Keratinocyte (primary cell): Measurements from ENCODE around the gene RBP2. TPM values are rescaled to one million over a fixed set of nuclear protein-coding genes. Genes with fewer than 3 reads are reported as not detected.

Experiments used
- DNase-seq: peaks from one replicate; pipeline ENCODE4 v3.0.0-alpha.2; 2011; ENCODE audit warnings: low read depth, missing footprints, low spot score
- FAIRE-seq: peaks from 2 replicates; lab custom pipeline; 2011; peaks lifted over from hg19 to GRCh38; lab: Jason Lieb, UNC
- H2AFZ ChIP-seq: 2 replicates; pipeline ENCODE4 v1.6.0; 2012; ENCODE audit warnings: low read length, control low read depth, inconsistent platforms; ENCODE audit not compliant: control insufficient read depth
- H3K27ac ChIP-seq: 2 replicates; pipeline ENCODE4 v1.5.1; 2011; ENCODE audit warnings: low read length; ENCODE audit not compliant: control insufficient read depth, insufficient read depth
- H3K27me3 ChIP-seq: 3 replicates; pipeline ENCODE4 v1.6.0; 2011; ENCODE audit warnings: low read length; ENCODE audit not compliant: control insufficient read depth, insufficient read depth; ENCODE audit errors: extremely low read depth
- H3K36me3 ChIP-seq, 2 experiments: 2 replicates in 1 of 2; 3 replicates in 1 of 2; pipeline ENCODE4 v1.5.1; 2011; ENCODE audit warnings: low read length in 2 of 2, mild to moderate bottlenecking in 1 of 2; ENCODE audit not compliant: control insufficient read depth in 2 of 2, insufficient read depth in 2 of 2; ENCODE audit errors: extremely low read depth in 1 of 2
- H3K4me1 ChIP-seq: 3 replicates; pipeline ENCODE4 v1.5.1; 2011; ENCODE audit warnings: low read length; ENCODE audit not compliant: control insufficient read depth, insufficient read depth; ENCODE audit errors: extremely low read depth
- H3K4me2 ChIP-seq: 3 replicates; pipeline ENCODE4 v1.6.0; 2011; ENCODE audit warnings: low read depth, low read length; ENCODE audit not compliant: control insufficient read depth, insufficient read depth; ENCODE audit errors: extremely low read depth
- H3K4me3 ChIP-seq, 3 experiments: fragments of 200-600 bp in 1 of 3; sonication (generic) in 1 of 3; 2 replicates in 2 of 3; 3 replicates in 1 of 3; pipeline ENCODE4 v1.5.1; 2011 to 2016; ENCODE audit warnings: low read length in 3 of 3, mild to moderate bottlenecking in 3 of 3, control low read depth in 2 of 3, inconsistent platforms in 1 of 3, low read depth in 1 of 3, mixed read lengths in 1 of 3, mixed run types in 1 of 3, moderate library complexity in 1 of 3; ENCODE audit not compliant: control insufficient read depth in 2 of 3, insufficient read depth in 2 of 3; ENCODE audit errors: extremely low read depth in 1 of 3
- H3K79me2 ChIP-seq: 2 replicates; pipeline ENCODE4 v1.6.0; 2012; ENCODE audit warnings: low read length; ENCODE audit not compliant: control insufficient read depth, insufficient read depth
- H3K9ac ChIP-seq: 3 replicates; pipeline ENCODE4 v1.6.0; 2011; ENCODE audit warnings: low read length; ENCODE audit not compliant: control insufficient read depth, insufficient read depth; ENCODE audit errors: extremely low read depth
- H3K9me1 ChIP-seq: 3 replicates; pipeline ENCODE4 v1.6.0; 2011; ENCODE audit warnings: low read length; ENCODE audit not compliant: control insufficient read depth, insufficient read depth; ENCODE audit errors: extremely low read depth
- H3K9me3 ChIP-seq: 2 replicates; pipeline ENCODE4 v1.5.1; 2012; ENCODE audit warnings: low read depth, low read length; ENCODE audit not compliant: control insufficient read depth
- H4K20me1 ChIP-seq: 3 replicates; pipeline ENCODE4 v1.6.0; 2011; ENCODE audit warnings: low read length; ENCODE audit not compliant: control insufficient read depth, insufficient read depth; ENCODE audit errors: extremely low read depth
- CTCF ChIP-seq, 3 experiments: IDR thresholded peaks in 1 of 3; conservative IDR thresholded peaks in 1 of 3; optimal IDR thresholded peaks in 1 of 3; 2 replicates in 2 of 3; 3 replicates in 1 of 3; pipeline versions ENCODE3 to v1.5.1; 2011; ENCODE audit warnings: low read length in 3 of 3, mild to moderate bottlenecking in 3 of 3, moderate library complexity in 2 of 3, control low read depth in 1 of 3, inconsistent platforms in 1 of 3; ENCODE audit not compliant: insufficient read depth in 2 of 3; ENCODE audit errors: extremely low read depth in 1 of 3
- EZH2 ChIP-seq: IDR thresholded peaks from one replicate; pipeline ENCODE4 v1.6.1; 2012; ENCODE audit warnings: inconsistent platforms, mild to moderate bottlenecking, low read length, moderate library complexity
- dilution Hi-C: fragments of 300-500 bp; cut with MboI; formaldehyde crosslinking; loops from one replicate; pipeline ENCODE4 v1.7.0; 2020; ENCODE audit warnings: low sequenced_read_pairs; ENCODE audit not compliant: extremely low pct_ligation_motif_present
- polyA plus RNA-seq, 5 experiments: library from polyadenylated mRNA; depleted of rRNA in 3 of 5; stranded (reverse) in 3 of 5; stranded (forward) in 1 of 5; unstranded in 1 of 5; fragments of >200 nt; gene quantifications; 1 replicate in 1 of 5; 2 replicates in 3 of 5; 3 replicates in 1 of 5; pipeline versions ENCODE4 v1.2.1 to v1.2.3, GENCODE V29; 2011 to 2012; ENCODE audit warnings: missing spikeins in 2 of 5, low read depth in 1 of 5, low replicate concordance in 1 of 5

RBP2 gene
- polyA plus RNA-seq, 1 donor (not counting 4 experiments of a cell fraction or from before 2014, with no cell fraction given): not detected

GRCh38 chr3:139455206-139455605, 21.1 kb downstream of the RBP2 start:
- peaks cover 26% of the 10 kb centered on the region for H3K4me1 ChIP-seq
- H3K27ac ChIP-seq: no peak overlapping the region
- H3K27me3 ChIP-seq: no peaks in the 10 kb centered on the region
- no peak for FAIRE-seq
- TF ChIP-seq CTCF (optimal IDR thresholded peaks at IDR 0.05 in 1 of 3, IDR thresholded peaks at IDR 0.05 in 1 of 3, conservative IDR thresholded peaks at IDR 0.05 in 1 of 3; ENCODE audit: extremely low read depth in 1 of 3, insufficient read depth in 2 of 3, low read length in 3 of 3) (no peak), EZH2 (no peak)
- H3K9me1 ChIP-seq: no peaks in the 10 kb centered on the region
- no peak for DNase-seq
- H3K4me2 ChIP-seq: no peak overlapping the region
- dilution Hi-C loops: no loop called here
- no peak overlapping the region for H3K4me3 ChIP-seq
- no peak overlapping the region for H2AFZ ChIP-seq
- H3K9me3 ChIP-seq: no peaks in the 10 kb centered on the region
- no peaks in the 10 kb centered on the region for H4K20me1 ChIP-seq
- no peaks in the 10 kb centered on the region for H3K79me2 ChIP-seq
- H3K9ac ChIP-seq: no peak overlapping the region
- H3K36me3 ChIP-seq: no peaks in the 10 kb centered on the region

DNA sequence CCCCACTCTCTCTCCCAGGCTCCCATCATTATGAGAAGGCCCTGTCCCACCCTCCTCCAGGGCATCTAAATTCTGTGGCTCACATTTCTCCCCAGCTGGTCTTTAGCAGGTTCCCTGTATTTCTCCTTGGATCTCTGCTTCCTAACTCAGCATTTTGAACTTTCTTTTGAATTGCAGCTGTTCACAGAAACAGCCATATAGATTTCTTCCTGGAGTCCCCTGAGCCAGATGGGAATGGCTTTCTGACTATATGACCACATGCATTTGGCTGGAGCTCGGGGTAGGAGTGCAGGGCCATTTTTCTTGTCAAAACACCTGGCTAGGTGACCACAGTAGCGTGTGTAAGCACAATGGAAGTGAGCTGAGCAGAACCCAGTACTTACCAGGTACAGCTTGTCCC, 22.0 kb downstream of the RBP2 start:
- no peak overlapping the region for H3K4me3 ChIP-seq
- FAIRE-seq: no peak
- no peak overlapping the region for H3K27ac ChIP-seq
- no peaks in the 10 kb centered on the region for H3K36me3 ChIP-seq
- TF ChIP-seq CTCF (optimal IDR thresholded peaks at IDR 0.05 in 1 of 3, IDR thresholded peaks at IDR 0.05 in 1 of 3, conservative IDR thresholded peaks at IDR 0.05 in 1 of 3; ENCODE audit: extremely low read depth in 1 of 3, insufficient read depth in 2 of 3, low read length in 3 of 3) (no peak), EZH2 (no peak)
- no peaks in the 10 kb centered on the region for H3K9me1 ChIP-seq
- H3K4me1 ChIP-seq: peaks cover 22% of the 10 kb centered on the region
- no peaks in the 10 kb centered on the region for H3K79me2 ChIP-seq
- no peaks in the 10 kb centered on the region for H3K9me3 ChIP-seq
- H4K20me1 ChIP-seq: no peaks in the 10 kb centered on the region
- H2AFZ ChIP-seq: no peak overlapping the region
- H3K4me2 ChIP-seq: no peak overlapping the region
- DNase-seq: no peak
- H3K27me3 ChIP-seq: no peaks in the 10 kb centered on the region
- no peak overlapping the region for H3K9ac ChIP-seq
- dilution Hi-C loops: no loop called here
